Suprapubic skin (tissue), 3 donors: Measurements from ENCODE around the gene ACSL6.

Experiments used
- POLR2AphosphoS5 ChIP-seq, 3 donors: sonication (generic); formaldehyde crosslinking; IDR thresholded peaks; one replicate each; pipeline ENCODE4 v1.6.1; 2017; ENCODE audit warnings: antibody characterized with exemption in 3 of 3
- TF ChIP-seq, protein P1 (sequence below), 2 donors: fragments of 200-600 bp in 1 of 2; fragments of 450-650 bp in 1 of 2; sonication (generic) in 1 of 2; IDR thresholded peaks; one replicate each; pipeline ENCODE4 v1.5.1; 2016 to 2019; ENCODE audit warnings: antibody characterized with exemption in 2 of 2, mild to moderate bottlenecking in 1 of 2, moderate library complexity in 1 of 2

DNA sequence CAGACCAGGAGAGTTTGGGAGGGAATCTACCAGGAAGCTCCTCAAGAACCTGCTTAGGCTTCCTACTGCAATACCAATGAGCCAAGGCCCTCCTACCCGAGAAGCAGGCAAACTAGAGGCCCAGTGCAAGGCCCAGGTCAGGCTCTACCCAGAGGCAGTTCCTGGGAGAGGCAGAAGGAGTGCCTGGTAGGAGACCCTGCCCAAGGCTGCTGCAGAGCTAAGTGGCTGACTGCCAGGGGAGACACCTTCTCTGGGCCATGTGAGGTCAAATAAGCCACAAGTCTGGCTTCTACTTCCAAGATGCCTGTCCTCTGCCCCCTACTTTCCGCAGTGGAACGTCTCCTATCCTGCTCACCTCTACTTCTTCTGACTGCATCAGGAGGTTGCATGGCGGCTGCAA is 17.8 kb downstream of the ACSL6 start:
- TF ChIP-seq, protein P1, sequence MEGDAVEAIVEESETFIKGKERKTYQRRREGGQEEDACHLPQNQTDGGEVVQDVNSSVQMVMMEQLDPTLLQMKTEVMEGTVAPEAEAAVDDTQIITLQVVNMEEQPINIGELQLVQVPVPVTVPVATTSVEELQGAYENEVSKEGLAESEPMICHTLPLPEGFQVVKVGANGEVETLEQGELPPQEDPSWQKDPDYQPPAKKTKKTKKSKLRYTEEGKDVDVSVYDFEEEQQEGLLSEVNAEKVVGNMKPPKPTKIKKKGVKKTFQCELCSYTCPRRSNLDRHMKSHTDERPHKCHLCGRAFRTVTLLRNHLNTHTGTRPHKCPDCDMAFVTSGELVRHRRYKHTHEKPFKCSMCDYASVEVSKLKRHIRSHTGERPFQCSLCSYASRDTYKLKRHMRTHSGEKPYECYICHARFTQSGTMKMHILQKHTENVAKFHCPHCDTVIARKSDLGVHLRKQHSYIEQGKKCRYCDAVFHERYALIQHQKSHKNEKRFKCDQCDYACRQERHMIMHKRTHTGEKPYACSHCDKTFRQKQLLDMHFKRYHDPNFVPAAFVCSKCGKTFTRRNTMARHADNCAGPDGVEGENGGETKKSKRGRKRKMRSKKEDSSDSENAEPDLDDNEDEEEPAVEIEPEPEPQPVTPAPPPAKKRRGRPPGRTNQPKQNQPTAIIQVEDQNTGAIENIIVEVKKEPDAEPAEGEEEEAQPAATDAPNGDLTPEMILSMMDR (IDR thresholded peaks at IDR 0.05), result no peak
- TF ChIP-seq POLR2AphosphoS5 (IDR thresholded peaks at IDR 0.05), result no peak
